ENCODE results near the gene HDAC5. TPM values are rescaled to one million over a fixed set of nuclear protein-coding genes. Genes with fewer than 3 reads are reported as not detected.

The HDAC5 gene
- total RNA-seq, 4 donors from 2014 or later: 42.4 to 71.0 (median 48.4) TPM

GRCh38 chr17:44088254-44088653, 35.2 kb downstream of the HDAC5 start:
- no peak for TF ChIP-seq POLR2A (IDR thresholded peaks at IDR 0.05)
- TF ChIP-seq CTCF (IDR thresholded peaks at IDR 0.05): no peak
- Histone ChIP-seq H3K36me3 (peaks cover 0 to 82% (median 0%) of the 10 kb centered on the region in 3 donors), H3K27me3 (no peaks in the 10 kb centered on the region), H3K4me3 (no peak overlapping the region), H3K9me3 (no peaks in the 10 kb centered on the region), H3K4me1 (peaks cover 0 to 6% (median 0%) of the 10 kb centered on the region in 4 donors), H3K27ac (no peak overlapping the region)
- no peak for DNase-seq

DNA sequence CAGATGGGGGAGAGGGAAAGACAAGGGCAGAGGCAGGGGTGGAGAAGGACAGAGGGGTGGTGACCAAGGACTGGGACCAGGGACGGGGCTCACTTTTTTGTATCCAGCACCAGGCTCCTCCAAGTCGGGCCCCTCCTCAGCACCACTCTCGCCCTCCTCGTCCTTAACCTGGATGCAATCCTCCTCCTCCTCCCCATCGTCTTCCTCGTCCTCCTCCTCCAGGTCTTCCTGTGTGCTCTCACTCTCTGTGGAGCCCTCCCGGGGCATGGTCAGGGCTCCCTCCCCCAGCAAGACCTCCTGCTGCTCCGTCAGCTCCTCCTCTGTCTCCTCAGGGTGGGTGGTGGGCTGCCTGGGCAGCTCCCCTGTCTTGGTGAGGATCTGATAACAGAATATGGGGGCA, 36.1 kb downstream of the HDAC5 start:
- no peak overlapping the region for H3K4me3 ChIP-seq
- TF ChIP-seq CTCF (IDR thresholded peaks at IDR 0.05): no peak
- TF ChIP-seq POLR2A (IDR thresholded peaks at IDR 0.05): no peak
- peaks cover 0 to 6% (median 0%) of the 10 kb centered on the region in 4 donors for H3K4me1 ChIP-seq
- H3K9me3 ChIP-seq: no peaks in the 10 kb centered on the region
- no peak overlapping the region for H3K27ac ChIP-seq
- H3K36me3 ChIP-seq: peaks cover 0 to 81% (median 0%) of the 10 kb centered on the region in 3 donors
- no peak for DNase-seq
- no peaks in the 10 kb centered on the region for H3K27me3 ChIP-seq

- Histone ChIP-seq H3K4me1 (peaks cover 0 to 6% (median 0%) of the 10 kb centered on the region in 4 donors), H3K27me3 (no peaks in the 10 kb centered on the region), H3K9me3 (no peaks in the 10 kb centered on the region), H3K4me3 (no peak overlapping the region), H3K36me3 (peaks cover 0 to 81% (median 0%) of the 10 kb centered on the region in 3 donors), H3K27ac (peak overlapping the region in 1 of 4 donors; percentile 16)
- no peak for TF ChIP-seq POLR2A (IDR thresholded peaks at IDR 0.05)
- TF ChIP-seq CTCF (IDR thresholded peaks at IDR 0.05): no peak
- DNase-seq: no peak
Observed at GRCh38 chr17:44086364-44087311, 36.8 kb downstream of the HDAC5 start.

GRCh38 chr17:44085908-44086307, 37.5 kb downstream of the HDAC5 start:
- no peak for DNase-seq
- no peaks in the 10 kb centered on the region for H3K27me3 ChIP-seq
- peaks cover 0 to 75% (median 0%) of the 10 kb centered on the region in 3 donors for H3K36me3 ChIP-seq
- H3K4me1 ChIP-seq: peaks cover 0 to 6% (median 0%) of the 10 kb centered on the region in 4 donors
- no peak overlapping the region for H3K4me3 ChIP-seq
- H3K27ac ChIP-seq: peak overlapping the region in 1 of 4 donors; percentile 16
- no peaks in the 10 kb centered on the region for H3K9me3 ChIP-seq
- TF ChIP-seq CTCF (IDR thresholded peaks at IDR 0.05) (no peak), POLR2A (IDR thresholded peaks at IDR 0.05) (no peak)

DNA sequence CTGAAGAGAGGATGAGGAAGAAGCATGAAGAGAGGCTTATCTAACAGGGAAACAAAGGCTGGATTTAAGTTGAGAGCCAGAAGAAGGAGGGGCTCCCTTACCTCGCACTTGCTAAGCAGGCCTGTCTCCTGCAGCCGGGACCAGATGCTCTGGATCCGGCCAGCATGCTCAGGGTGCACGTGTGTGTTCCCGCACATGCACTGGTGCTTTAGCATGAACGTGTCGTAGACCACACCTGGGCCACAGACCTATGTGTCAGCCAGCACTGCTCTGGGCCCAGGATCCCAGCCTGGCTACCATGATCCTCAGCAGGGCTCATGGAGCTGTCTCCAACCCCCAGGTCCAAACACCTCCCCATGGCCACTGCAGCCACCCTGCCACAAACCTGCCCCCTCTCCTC, 38.5 kb downstream of the HDAC5 start:
- no peak for TF ChIP-seq POLR2A (IDR thresholded peaks at IDR 0.05)
- no peak for TF ChIP-seq CTCF (IDR thresholded peaks at IDR 0.05)
- H3K4me1 ChIP-seq: peaks cover 0 to 6% (median 0%) of the 10 kb centered on the region in 4 donors
- DNase-seq: no peak
- H3K27ac ChIP-seq: no peak overlapping the region
- H3K36me3 ChIP-seq: peaks cover 0 to 67% (median 0%) of the 10 kb centered on the region in 3 donors
- H3K9me3 ChIP-seq: no peaks in the 10 kb centered on the region
- H3K4me3 ChIP-seq: no peak overlapping the region
- no peaks in the 10 kb centered on the region for H3K27me3 ChIP-seq
